HG03095 (cell line): ENCODE results near the gene SPATA13.

Experiments used
- ATAC-seq: cut with Tn5 transposase; IDR thresholded peaks from one replicate; pipeline ENCODE4 v1.9.1; 2021; ENCODE audit warnings: moderate library complexity; ENCODE audit not compliant: unreplicated experiment

SPATA13 gene

DNA sequence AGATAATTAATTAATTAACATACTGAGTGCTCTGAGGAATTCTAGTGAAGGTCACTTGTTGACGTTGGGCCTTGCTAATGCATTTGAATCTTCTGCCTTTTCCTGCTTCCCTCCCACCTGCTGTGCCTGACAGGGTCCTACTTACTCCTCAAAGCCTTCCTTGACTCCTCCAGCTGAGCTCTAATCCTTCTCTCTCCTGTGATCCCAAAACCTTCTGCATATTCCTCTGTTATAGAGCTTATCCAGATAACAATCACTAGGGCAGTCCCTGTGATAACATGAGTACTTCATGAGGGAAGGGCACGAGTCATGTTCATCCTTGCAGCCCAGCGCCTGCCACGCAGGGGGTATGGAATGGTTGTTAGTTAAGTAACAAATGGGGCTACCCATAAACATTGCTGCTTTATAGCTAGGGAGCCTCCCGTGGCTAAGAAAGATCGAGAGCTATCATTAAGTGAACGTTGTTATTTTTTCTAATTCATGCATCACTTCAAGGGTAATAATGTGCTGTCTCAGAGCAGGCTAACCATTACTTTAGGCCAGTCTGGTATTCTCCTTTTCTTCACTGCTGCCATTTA lies 19.1 kb upstream of the SPATA13 start:
- ATAC-seq = no peak

DNA sequence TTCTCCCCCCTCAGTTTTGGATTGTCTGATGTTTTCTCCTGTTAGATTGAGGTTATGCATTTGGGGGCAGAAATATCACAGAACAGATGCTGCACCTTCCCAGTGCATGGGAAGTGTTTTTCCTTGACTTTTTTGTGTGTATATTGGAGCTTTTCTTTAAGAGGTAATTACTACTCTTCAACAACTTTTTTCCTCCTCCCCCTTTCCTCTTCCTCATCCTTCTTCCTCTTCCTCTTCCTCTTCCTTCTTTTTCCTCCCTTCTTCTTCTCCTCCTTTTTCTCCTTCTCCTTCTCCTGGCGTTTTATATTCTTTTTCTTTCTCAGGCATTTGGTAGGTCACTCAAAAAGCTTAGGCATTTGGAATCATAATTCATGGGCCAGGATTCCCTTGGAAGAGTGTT lies 18.1 kb upstream of the SPATA13 start:
- no peak for ATAC-seq

DNA sequence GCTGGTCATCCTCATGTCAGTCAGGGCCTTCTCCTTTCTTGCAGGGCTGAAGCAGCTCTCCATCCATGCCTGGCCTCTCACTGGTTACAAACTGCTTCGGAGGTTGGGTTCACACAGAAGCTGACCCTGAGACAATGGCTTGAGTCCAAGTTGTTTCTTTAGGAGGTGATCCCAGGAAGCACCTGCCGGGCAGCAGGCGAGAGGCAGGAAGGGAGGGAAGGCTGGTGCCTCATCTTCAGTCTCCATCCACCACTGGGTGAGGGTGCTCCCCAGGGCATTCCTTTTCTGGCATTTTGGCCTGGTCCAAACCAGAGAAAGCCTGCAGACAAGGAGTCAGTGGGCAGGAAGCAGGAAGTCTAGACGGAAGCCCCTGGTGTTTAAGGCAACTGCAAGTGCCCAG lies 17.6 kb upstream of the SPATA13 start:
- ATAC-seq = no peak

- ATAC-seq = no peak
Observed at GRCh38 chr13:24145240-24145639, 15.3 kb upstream of the SPATA13 start.

GRCh38 chr13:24145674-24146073 lies 14.8 kb upstream of the SPATA13 start:
- no peak for ATAC-seq

DNA sequence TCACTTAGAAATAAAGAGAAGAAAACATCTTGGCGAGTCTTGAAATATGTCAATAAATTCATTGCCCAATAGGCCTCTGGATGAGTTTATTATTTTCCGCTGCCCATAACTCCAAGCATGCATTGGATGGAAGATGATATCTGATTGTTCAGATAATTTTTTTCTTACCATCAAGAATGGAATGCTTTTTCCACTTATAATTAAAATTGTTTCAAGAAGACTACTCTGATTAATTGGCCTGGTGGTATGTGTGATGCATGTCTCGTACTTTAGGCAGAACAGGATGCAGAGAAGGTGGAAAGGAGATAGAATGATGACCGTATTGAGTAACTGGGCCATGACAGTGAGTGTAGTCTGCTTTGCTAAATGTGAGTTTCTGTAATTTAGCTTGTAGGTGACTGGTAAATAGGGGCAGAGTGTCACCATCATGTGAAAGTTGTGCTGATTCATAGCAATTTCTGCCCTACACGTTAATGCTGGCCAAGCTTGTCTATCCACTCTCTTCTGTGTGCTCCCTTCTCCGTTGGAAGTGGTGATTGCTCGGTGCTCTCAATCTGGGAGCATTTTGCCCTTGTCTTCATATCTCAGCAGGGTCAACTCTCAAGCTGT lies 13.5 kb upstream of the SPATA13 start:
- no peak for ATAC-seq

GRCh38 chr13:24147570-24147963 lies 13.0 kb upstream of the SPATA13 start:
- ATAC-seq = no peak

DNA sequence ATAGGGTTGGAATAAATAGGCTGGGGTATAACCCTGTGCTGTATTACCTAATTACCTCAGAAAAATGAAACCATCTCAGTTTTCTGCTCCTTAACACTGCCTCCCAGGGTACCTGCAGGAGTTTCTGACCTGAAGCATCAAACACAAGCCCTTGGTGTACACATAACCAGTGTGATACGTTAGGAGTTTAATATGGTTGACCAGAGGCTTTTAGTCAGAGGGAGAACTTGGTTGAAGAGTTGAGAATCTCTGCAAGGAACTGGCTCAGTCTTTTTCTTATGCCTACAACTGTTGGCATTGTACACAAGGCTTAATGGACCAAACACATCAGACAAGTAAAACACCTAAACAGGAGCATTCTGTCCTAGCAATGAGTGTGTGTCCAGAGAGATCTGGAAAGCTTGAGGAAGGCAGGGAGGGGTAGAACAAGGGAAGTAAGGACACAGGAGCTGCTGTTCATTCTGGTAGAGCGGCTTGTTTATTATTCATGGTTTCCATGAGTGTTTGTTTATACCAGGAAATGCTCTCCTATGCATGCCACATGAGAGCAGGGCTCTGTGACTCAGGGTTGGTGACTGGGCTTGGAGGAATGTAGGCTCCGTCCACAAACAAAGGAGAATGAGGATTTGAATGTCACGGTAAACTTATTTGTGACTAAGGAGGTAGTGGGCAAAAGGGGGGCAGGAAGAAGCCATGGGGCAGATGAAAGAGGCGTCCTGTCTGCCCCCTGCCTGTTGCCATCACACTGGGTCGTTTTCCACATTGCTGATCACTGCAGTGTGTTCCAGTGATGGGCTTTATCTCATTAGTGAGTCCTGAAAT lies 11.9 kb upstream of the SPATA13 start:
- ATAC-seq = no peak

- ATAC-seq = no peak
Observed at GRCh38 chr13:24149246-24150032, 11.1 kb upstream of the SPATA13 start.

DNA sequence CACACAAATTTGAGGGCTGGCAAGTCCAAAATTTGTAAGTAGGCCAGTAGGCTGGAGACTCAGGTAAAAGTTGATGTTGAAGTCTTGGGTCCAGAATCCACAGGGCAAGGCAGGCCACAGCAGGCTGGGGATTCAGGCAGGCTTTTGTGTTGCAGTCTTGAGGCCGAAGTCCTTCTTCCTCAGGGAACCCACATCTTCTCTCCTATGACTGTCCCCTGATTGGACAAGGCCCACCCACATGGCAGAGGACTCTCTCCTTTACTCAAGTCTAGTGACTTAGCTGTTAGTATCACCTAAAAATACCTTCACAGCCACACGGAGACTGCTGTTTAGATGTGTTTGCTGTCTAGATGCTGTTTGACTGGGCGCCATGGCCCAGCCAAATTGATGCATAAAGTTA lies 9.9 kb upstream of the SPATA13 start:
- no peak for ATAC-seq

- ATAC-seq = no peak
Observed at GRCh38 chr13:24151864-24152263, 8.7 kb upstream of the SPATA13 start.

GRCh38 chr13:24152292-24153214 lies 8.0 kb upstream of the SPATA13 start:
- ATAC-seq = no peak

- no peak for ATAC-seq
Observed at GRCh38 chr13:24153347-24153746, 7.2 kb upstream of the SPATA13 start.

DNA sequence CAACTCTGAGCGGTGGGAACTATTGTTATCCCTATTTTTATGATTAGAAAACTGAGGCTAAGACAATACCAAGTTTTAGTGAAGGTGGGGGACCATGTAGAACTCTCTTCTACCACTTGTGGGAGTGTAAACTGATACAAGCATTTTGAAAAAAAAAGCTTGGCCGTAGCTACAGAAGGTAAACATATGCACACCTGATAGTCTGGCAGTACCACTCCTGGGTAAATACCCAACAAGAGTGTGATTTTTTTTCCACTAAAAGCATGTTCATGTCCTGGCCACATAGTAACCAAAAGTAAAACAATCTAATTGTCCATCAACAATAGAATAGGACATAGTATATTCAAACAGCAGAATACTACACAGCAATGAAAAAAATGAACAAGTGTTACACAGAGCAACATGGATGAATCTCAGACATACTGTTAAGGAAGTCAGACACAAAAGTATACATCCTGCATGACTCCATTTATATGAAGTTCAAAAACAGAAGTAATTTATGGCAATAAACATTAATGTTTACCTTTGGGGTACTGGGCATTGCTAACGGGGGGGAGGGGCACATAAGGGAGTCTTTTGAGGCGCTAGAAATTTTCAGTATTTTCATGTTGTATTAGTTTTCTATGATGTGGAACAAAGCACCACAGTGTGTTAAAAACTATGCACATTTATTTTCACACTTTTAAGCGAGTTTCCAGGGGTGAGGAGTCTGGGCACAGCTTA lies 6.4 kb upstream of the SPATA13 start:
- ATAC-seq = no peak

DNA sequence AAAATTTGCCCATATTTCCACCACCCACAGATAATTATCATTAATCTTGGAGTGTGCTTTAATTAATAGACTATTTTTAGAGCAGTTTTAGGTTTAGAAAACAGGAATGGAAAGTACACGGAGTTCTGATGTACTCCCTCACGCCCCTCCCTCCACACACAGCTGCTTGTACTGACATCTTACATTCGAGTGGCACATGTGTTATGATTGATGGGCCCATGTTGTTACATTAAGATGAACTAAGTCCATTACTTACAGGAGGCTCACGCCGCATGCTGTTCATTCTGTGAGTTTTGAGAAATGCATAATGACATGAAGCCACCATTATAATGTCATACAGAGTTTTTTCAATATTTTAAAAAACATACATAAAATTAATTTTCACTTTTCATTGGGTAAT lies 1.2 kb upstream of the SPATA13 start:
- ATAC-seq = no peak

GRCh38 chr13:24161010-24161775 lies 673 bp downstream of the SPATA13 start:
- peak; percentile 40 for ATAC-seq

DNA sequence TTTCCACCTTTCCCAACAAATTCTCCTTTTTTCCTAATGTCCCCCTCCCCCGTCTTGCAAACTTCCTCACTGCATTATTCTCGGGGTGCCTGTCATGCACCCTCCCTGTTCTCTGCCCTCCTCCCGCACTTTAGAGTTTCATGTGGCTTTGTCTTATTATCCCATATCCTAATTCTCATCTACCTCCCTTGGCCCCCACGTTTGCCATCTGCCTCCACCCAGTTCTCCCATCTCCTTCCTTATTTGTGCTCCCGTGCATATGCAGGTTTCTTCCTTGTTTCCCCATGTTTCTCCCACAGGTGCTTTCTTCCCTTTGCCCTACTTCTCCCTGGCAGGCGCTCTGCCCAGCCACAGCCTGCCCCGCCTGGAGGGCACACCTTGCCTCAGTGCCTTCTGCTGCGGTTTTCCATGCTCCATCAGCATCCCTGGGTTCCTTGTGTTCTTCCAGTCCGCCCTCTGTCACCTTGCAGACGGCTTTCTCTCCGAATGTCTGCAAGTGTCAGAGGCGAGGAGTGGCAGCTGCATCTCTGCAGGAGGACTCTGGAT lies 1.5 kb downstream of the SPATA13 start:
- ATAC-seq = no peak

DNA sequence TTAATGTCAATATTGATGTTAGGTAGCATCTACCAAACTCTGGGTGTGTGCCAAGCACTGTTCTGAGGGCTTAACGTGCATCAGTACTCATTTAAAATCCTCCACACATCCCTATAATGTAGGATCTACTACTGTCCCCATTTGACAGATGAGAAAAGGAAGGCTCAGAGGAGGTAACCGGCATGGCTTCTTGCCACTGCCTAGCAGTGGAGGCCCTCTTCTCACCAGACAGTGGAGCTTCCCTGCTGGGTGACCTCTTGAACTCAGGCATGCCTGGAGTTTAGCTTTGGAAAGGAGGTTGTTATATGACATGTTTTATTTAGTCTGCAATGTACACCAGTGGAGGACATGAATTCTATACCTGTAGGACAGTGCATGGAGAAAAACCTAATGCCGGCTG lies 2.1 kb downstream of the SPATA13 start:
- no peak for ATAC-seq

- ATAC-seq = no peak
Observed at GRCh38 chr13:24165746-24166145, 5.2 kb downstream of the SPATA13 start.
